H1 (cell line): ENCODE results near the gene SRSF8. TPM values are rescaled to one million over a fixed set of nuclear protein-coding genes. Genes with fewer than 3 reads are reported as not detected.

Experiments
- SAP30 ChIP-seq: fragments of 300-600 bp; sonication (generic); IDR thresholded peaks from 2 replicates; pipeline ENCODE4 v1.7.1; 2012; ENCODE audit warnings: low read length, moderate library complexity, mild to moderate bottlenecking, inconsistent platforms; ENCODE audit not compliant: insufficient read depth, insufficient replicate concordance
- SUZ12 ChIP-seq: fragments of 200-600 bp; sonication (generic); IDR thresholded peaks from 2 replicates; pipeline ENCODE4 v1.6.1; 2012; ENCODE audit warnings: mild to moderate bottlenecking, inconsistent platforms, low read length, moderate library complexity, mixed read lengths
- TCF12 ChIP-seq: IDR thresholded peaks from 2 replicates; pipeline ENCODE4 v1.6.1; 2011; ENCODE audit warnings: low read depth, mild to moderate bottlenecking, low read length
- YY1 ChIP-seq: IDR thresholded peaks from 2 replicates; pipeline ENCODE4 v1.6.1; 2011; ENCODE audit warnings: low read depth, mild to moderate bottlenecking, low read length
- polyA plus RNA-seq, 7 experiments: library from polyadenylated mRNA; depleted of rRNA in 3 of 7; stranded (reverse) in 5 of 7; unstranded in 2 of 7; fragments of >200 nt in 5 of 7; fragments of 200-250 nt in 2 of 7; gene quantifications; 1 replicate in 5 of 7; 2 replicates in 1 of 7; 4 replicates in 1 of 7; pipeline versions ENCODE4 v1.2.1 to v1.2.3, GENCODE V29; 2011 to 2013; ENCODE audit warnings: missing spikeins in 2 of 7, mixed read lengths in 2 of 7
- total RNA-seq: library from RNA; stranded (reverse); fragmentation: NEBNext Ultra II Directional; extraction: Animal tissue kit (Norgen Biotek cat#: 25700); gene quantifications from 2 replicates; pipeline ENCODE4 v1.2.1, GENCODE V29; 2021
- TF ChIP-seq, protein P1 (sequence below): IDR thresholded peaks from 2 replicates; pipeline ENCODE4 v1.6.1; 2012; ENCODE audit warnings: low read length, inconsistent platforms

The SRSF8 gene
- total and polyA plus RNA-seq, 2 of the 8 experiments (the other 6 are each of a cell fraction or from before 2014, with no cell fraction given): 13.2 to 18.5 TPM

DNA sequence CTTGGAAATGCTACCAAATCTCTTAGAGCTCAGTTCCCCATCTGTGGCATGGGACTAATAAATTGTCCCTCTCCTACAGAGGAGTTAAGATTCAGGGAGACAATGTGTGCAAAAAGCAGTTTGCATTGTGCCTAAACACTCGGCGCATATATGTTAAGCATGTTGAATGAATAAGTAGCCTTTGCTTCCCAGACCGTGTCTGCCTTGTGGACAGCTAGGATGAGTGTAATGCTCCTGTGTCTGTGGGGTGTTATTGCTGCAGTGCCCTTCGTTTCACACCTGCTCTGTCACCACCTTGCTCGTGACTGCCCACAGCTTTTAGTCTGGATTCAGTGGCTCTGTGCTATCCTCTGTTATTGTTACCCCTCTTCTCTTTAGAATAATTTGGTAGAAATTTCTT, 37.0 kb downstream of the SRSF8 start (continued):
- TF ChIP-seq TCF12 (no peak), YY1 (no peak), SUZ12 (no peak), SAP30 (no peak)
- TF ChIP-seq, protein P1, sequence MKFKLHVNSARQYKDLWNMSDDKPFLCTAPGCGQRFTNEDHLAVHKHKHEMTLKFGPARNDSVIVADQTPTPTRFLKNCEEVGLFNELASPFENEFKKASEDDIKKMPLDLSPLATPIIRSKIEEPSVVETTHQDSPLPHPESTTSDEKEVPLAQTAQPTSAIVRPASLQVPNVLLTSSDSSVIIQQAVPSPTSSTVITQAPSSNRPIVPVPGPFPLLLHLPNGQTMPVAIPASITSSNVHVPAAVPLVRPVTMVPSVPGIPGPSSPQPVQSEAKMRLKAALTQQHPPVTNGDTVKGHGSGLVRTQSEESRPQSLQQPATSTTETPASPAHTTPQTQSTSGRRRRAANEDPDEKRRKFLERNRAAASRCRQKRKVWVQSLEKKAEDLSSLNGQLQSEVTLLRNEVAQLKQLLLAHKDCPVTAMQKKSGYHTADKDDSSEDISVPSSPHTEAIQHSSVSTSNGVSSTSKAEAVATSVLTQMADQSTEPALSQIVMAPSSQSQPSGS: no peak
